NCI-H524 treated with DMSO at 0.1 percent for 48 hours (cell line): ENCODE data around the gene GNAZ.
"Not testable (repeated sequence)": the region's sequence is repeated elsewhere in the genome, so short reads cannot be mapped to it uniquely, and the experiment has no call there.

Experiments
- DNase-seq: peaks from one replicate; lab custom pipeline; 2025; lab: John Stamatoyannopoulos, UW

Gene GNAZ

GRCh38 chr22:23044570-23044969 is 25.7 kb upstream of the GNAZ start:
- DNase-seq = no peak

GRCh38 chr22:23045461-23045860 is 24.9 kb upstream of the GNAZ start:
- DNase-seq = no peak

- no peak for DNase-seq
Observed at GRCh38 chr22:23047265-23047664, 23.1 kb upstream of the GNAZ start.

GRCh38 chr22:23047742-23048141 is 22.6 kb upstream of the GNAZ start:
- DNase-seq = no peak

GRCh38 chr22:23050546-23050945 is 19.8 kb upstream of the GNAZ start:
- DNase-seq = not testable (repeated sequence)

GRCh38 chr22:23053051-23053707 is 17.1 kb upstream of the GNAZ start:
- no peak for DNase-seq

GRCh38 chr22:23053912-23054530 is 16.3 kb upstream of the GNAZ start:
- DNase-seq = no peak

- DNase-seq = no peak
Observed at GRCh38 chr22:23054531-23055257, 15.6 kb upstream of the GNAZ start.

GRCh38 chr22:23055449-23056179 is 14.7 kb upstream of the GNAZ start:
- DNase-seq = no peak

- no peak for DNase-seq
Observed at GRCh38 chr22:23057331-23057730, 13.0 kb upstream of the GNAZ start.

- no peak for DNase-seq
Observed at GRCh38 chr22:23058063-23058462, 12.3 kb upstream of the GNAZ start.

- DNase-seq = no peak
Observed at GRCh38 chr22:23058481-23059283, 11.6 kb upstream of the GNAZ start.

GRCh38 chr22:23059284-23059948 is 10.9 kb upstream of the GNAZ start:
- DNase-seq = no peak

- no peak for DNase-seq
Observed at GRCh38 chr22:23060612-23061400, 9.5 kb upstream of the GNAZ start.

GRCh38 chr22:23061471-23062280 is 8.6 kb upstream of the GNAZ start:
- no peak for DNase-seq

- DNase-seq = no peak
Observed at GRCh38 chr22:23062616-23063538, 7.4 kb upstream of the GNAZ start.

- DNase-seq = no peak
Observed at GRCh38 chr22:23063539-23064380, 6.6 kb upstream of the GNAZ start.
